Activated T-cell treated with anti-CD3 and anti-CD28 coated beads, Interleukin-2, amount 50 U/mL, for 4 hours (primary cell): ENCODE measurements around the gene MYOG. TPM values are rescaled to one million over a fixed set of nuclear protein-coding genes. Genes with fewer than 3 reads are reported as not detected.

Experiments used
- ATAC-seq, 2 donors: fragments of 200-7000 bp; cut with Tn5 transposase; one replicate each; pipeline ENCODE4 v1.10.0; 2021
- DNase-seq: peaks from one replicate; pipeline ENCODE4 v3.0.0-alpha.2; 2020
- H3K27me3 Mint-ChIP-seq: one replicate; pipeline ENCODE4 v1.8.0; 2021; ENCODE audit warnings: low read depth, mixed read lengths
- H3K36me3 Mint-ChIP-seq: one replicate; pipeline ENCODE4 v1.8.0; 2022; ENCODE audit warnings: mixed read lengths; ENCODE audit not compliant: insufficient read depth
- H3K4me1 Mint-ChIP-seq: one replicate; pipeline ENCODE4 v1.8.0; 2021; ENCODE audit warnings: low read depth, mixed read lengths
- H3K4me3 Mint-ChIP-seq: one replicate; pipeline ENCODE4 v1.8.0; 2021; ENCODE audit warnings: mild to moderate bottlenecking, moderate library complexity, mixed read lengths
- H3K9me3 Mint-ChIP-seq: one replicate; pipeline ENCODE4 v1.8.0; 2021; ENCODE audit warnings: mixed read lengths
- total RNA-seq, 3 donors: library from RNA; stranded (reverse); gene quantifications; one replicate each; pipeline ENCODE4 v1.2.1, GENCODE V29; 2021

Gene MYOG
- total RNA-seq, 3 donors from 2014 or later: not detected

- Mint-ChIP-seq H3K36me3 (no peaks in the 10 kb centered on the region), H3K4me1 (no peaks in the 10 kb centered on the region), H3K9me3 (peaks cover 8% of the 10 kb centered on the region), H3K27me3 (peaks cover 27% of the 10 kb centered on the region), H3K4me3 (no peak overlapping the region)
- DNase-seq (no peak), ATAC-seq (no peak)
These were observed 16.2 kb upstream of the MYOG start for GRCh38 chr1:203101813-203102634.

GRCh38 chr1:203100516-203100869 is 14.7 kb upstream of the MYOG start:
- peaks cover 25% of the 10 kb centered on the region for H3K27me3 Mint-ChIP-seq
- ATAC-seq: no peak

GRCh38 chr1:203099805-203100515 is 14.1 kb upstream of the MYOG start:
- Mint-ChIP-seq H3K27me3 (peaks cover 25% of the 10 kb centered on the region), H3K9me3 (peaks cover 12% of the 10 kb centered on the region), H3K4me3 (no peak overlapping the region), H3K4me1 (no peaks in the 10 kb centered on the region), H3K36me3 (no peaks in the 10 kb centered on the region)
- ATAC-seq (no peak), DNase-seq (no peak)

More at GRCh38 chr1:203100516-203100869, 14.7 kb upstream of the MYOG start:
- H3K36me3 Mint-ChIP-seq: no peaks in the 10 kb centered on the region
- DNase-seq: no peak
- H3K4me3 Mint-ChIP-seq: no peak overlapping the region
- peaks cover 12% of the 10 kb centered on the region for H3K9me3 Mint-ChIP-seq
- H3K4me1 Mint-ChIP-seq: no peaks in the 10 kb centered on the region

- ATAC-seq (no peak), DNase-seq (no peak)
- Mint-ChIP-seq H3K36me3 (no peaks in the 10 kb centered on the region), H3K27me3 (peaks cover 25% of the 10 kb centered on the region), H3K9me3 (peaks cover 20% of the 10 kb centered on the region), H3K4me1 (no peaks in the 10 kb centered on the region), H3K4me3 (no peak overlapping the region)
These were observed 13.2 kb upstream of the MYOG start for GRCh38 chr1:203098914-203099520.

GRCh38 chr1:203098445-203098844 is 12.6 kb upstream of the MYOG start:
- ATAC-seq: no peak
- no peak overlapping the region for H3K4me3 Mint-ChIP-seq

GRCh38 chr1:203097001-203097400 is 11.2 kb upstream of the MYOG start:
- peaks cover 20% of the 10 kb centered on the region for H3K9me3 Mint-ChIP-seq
- DNase-seq: no peak
- H3K27me3 Mint-ChIP-seq: peaks cover 27% of the 10 kb centered on the region
- H3K36me3 Mint-ChIP-seq: no peaks in the 10 kb centered on the region
- H3K4me1 Mint-ChIP-seq: no peaks in the 10 kb centered on the region
- no peak overlapping the region for H3K4me3 Mint-ChIP-seq
- no peak for ATAC-seq

More at GRCh38 chr1:203098445-203098844, 12.6 kb upstream of the MYOG start:
- no peak for DNase-seq
- Mint-ChIP-seq H3K9me3 (peaks cover 20% of the 10 kb centered on the region), H3K27me3 (peaks cover 27% of the 10 kb centered on the region), H3K36me3 (no peaks in the 10 kb centered on the region), H3K4me1 (no peaks in the 10 kb centered on the region)

GRCh38 chr1:203096566-203096965 is 10.8 kb upstream of the MYOG start:
- H3K36me3 Mint-ChIP-seq: no peaks in the 10 kb centered on the region
- H3K4me1 Mint-ChIP-seq: no peaks in the 10 kb centered on the region
- ATAC-seq: no peak
- H3K9me3 Mint-ChIP-seq: peaks cover 20% of the 10 kb centered on the region
- H3K4me3 Mint-ChIP-seq: no peak overlapping the region
- H3K27me3 Mint-ChIP-seq: peaks cover 30% of the 10 kb centered on the region
- no peak for DNase-seq

- no peaks in the 10 kb centered on the region for H3K4me1 Mint-ChIP-seq
- H3K36me3 Mint-ChIP-seq: no peaks in the 10 kb centered on the region
- DNase-seq: no peak
- peaks cover 30% of the 10 kb centered on the region for H3K27me3 Mint-ChIP-seq
- H3K4me3 Mint-ChIP-seq: no peak overlapping the region
- no peak for ATAC-seq
- peaks cover 20% of the 10 kb centered on the region for H3K9me3 Mint-ChIP-seq
These were observed 9.4 kb upstream of the MYOG start for GRCh38 chr1:203095061-203095690.

GRCh38 chr1:203093754-203094410 is 8.1 kb upstream of the MYOG start:
- Mint-ChIP-seq H3K4me1 (no peaks in the 10 kb centered on the region), H3K4me3 (no peak overlapping the region), H3K36me3 (no peaks in the 10 kb centered on the region), H3K9me3 (peaks cover 20% of the 10 kb centered on the region), H3K27me3 (peaks cover 27% of the 10 kb centered on the region)
- ATAC-seq (no peak), DNase-seq (no peak)

- H3K36me3 Mint-ChIP-seq: no peaks in the 10 kb centered on the region
- H3K4me1 Mint-ChIP-seq: no peaks in the 10 kb centered on the region
- no peak for ATAC-seq
- peaks cover 20% of the 10 kb centered on the region for H3K9me3 Mint-ChIP-seq
- H3K4me3 Mint-ChIP-seq: no peak overlapping the region
- peaks cover 26% of the 10 kb centered on the region for H3K27me3 Mint-ChIP-seq
- no peak for DNase-seq
These were observed 6.0 kb upstream of the MYOG start for GRCh38 chr1:203091761-203092330.

- Mint-ChIP-seq H3K36me3 (no peaks in the 10 kb centered on the region), H3K4me1 (no peaks in the 10 kb centered on the region), H3K9me3 (peaks cover 20% of the 10 kb centered on the region), H3K4me3 (no peak overlapping the region), H3K27me3 (peaks cover 26% of the 10 kb centered on the region)
- DNase-seq (no peak), ATAC-seq (no peak)
These were observed 5.3 kb upstream of the MYOG start for GRCh38 chr1:203091199-203091477.

GRCh38 chr1:203090421-203091198 is 4.8 kb upstream of the MYOG start:
- no peaks in the 10 kb centered on the region for H3K4me1 Mint-ChIP-seq
- H3K36me3 Mint-ChIP-seq: no peaks in the 10 kb centered on the region
- peaks cover 26% of the 10 kb centered on the region for H3K27me3 Mint-ChIP-seq
- DNase-seq: no peak
- no peak for ATAC-seq
- H3K9me3 Mint-ChIP-seq: peaks cover 14% of the 10 kb centered on the region
- H3K4me3 Mint-ChIP-seq: no peak overlapping the region

- Mint-ChIP-seq H3K9me3 (peaks cover 5% of the 10 kb centered on the region), H3K4me1 (no peaks in the 10 kb centered on the region), H3K36me3 (no peaks in the 10 kb centered on the region), H3K27me3 (peaks cover 26% of the 10 kb centered on the region), H3K4me3 (no peak overlapping the region)
- DNase-seq (no peak), ATAC-seq (no peak)
These were observed 3.8 kb upstream of the MYOG start for GRCh38 chr1:203089651-203090045.
